Stimulated activated CD8-positive, alpha-beta memory T cell treated with anti-CD3 and anti-CD28 coated beads, Interleukin-7, amount 100 ng/mL, for 48 hours (primary cell): Measurements from ENCODE around the gene NEUROD2.

Experiments used
- DNase-seq, 2 donors: peaks; one replicate each; pipeline ENCODE4 v3.0.0-alpha.2; 2020; ENCODE audit warnings: low read depth in 1 of 2; ENCODE audit errors: extremely low read depth in 1 of 2

NEUROD2 gene

DNA sequence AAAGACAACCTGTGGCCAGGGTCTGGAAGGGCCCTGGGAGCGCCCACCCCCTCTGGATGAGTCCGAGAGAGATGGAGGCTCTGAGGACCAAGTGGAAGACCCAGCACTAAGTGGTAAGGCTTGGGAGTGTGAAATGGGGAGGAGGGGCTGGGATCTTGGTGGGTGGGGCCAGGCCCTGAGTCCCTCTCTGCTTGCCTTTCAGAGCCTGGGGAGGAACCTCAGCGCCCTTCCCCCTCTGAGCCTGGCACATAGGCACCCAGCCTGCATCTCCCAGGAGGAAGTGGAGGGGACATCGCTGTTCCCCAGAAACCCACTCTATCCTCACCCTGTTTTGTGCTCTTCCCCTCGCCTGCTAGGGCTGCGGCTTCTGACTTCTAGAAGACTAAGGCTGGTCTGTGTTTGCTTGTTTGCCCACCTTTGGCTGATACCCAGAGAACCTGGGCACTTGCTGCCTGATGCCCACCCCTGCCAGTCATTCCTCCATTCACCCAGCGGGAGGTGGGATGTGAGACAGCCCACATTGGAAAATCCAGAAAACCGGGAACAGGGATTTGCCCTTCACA is 28.0 kb upstream of the NEUROD2 start:
- DNase-seq: no peak

DNA sequence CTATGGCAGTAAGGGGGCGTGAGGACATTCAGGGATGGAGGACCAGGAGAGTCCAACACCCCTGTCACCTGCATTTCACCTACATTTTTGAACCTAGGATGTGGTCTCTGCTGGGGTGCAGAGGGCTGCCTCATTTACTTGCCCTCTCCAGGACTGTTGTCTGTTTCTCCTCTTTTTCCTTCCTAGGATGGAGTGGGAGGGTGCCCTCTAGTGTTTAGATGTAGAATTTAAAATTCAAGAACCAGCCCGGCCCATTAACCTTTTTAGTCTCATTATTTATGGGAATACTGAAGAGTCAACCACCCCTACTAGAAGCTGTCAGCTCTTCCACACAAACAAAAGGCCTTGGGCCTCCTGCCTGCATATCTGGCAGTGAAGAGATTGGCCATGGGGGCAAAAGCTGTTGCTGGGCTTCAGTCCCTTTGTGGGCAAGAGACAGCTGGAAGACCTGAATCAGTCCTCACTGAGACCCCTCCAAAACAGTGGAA is 26.7 kb upstream of the NEUROD2 start:
- no peak for DNase-seq

DNA sequence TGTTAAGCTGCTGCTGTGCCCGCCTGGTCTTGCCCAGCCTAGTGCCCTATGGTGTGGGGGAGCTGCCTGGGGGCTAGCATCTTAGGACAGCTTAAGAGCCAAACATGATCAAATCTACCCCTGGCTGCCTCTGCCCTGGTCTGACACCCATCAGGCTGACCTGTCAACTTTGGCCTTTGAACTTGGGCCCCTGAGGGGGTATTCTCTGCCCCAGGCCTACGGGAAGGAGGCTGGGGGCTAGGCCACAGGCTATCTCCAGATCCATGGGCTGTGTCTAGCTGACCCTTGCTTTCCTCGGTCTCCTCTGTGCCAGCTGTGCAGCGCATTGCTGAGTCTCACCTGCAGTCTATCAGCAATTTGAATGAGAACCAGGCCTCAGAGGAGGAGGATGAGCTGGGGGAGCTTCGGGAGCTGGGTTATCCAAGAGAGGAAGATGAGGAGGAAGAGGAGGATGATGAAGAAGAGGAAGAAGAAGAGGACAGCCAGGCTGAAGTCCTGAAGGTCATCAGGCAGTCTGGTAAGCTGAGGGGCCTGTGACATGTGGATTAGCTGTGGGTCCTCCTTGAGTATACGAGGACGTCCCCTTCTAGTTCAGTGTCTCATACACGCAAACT is 26.0 kb upstream of the NEUROD2 start:
- no peak for DNase-seq

DNA sequence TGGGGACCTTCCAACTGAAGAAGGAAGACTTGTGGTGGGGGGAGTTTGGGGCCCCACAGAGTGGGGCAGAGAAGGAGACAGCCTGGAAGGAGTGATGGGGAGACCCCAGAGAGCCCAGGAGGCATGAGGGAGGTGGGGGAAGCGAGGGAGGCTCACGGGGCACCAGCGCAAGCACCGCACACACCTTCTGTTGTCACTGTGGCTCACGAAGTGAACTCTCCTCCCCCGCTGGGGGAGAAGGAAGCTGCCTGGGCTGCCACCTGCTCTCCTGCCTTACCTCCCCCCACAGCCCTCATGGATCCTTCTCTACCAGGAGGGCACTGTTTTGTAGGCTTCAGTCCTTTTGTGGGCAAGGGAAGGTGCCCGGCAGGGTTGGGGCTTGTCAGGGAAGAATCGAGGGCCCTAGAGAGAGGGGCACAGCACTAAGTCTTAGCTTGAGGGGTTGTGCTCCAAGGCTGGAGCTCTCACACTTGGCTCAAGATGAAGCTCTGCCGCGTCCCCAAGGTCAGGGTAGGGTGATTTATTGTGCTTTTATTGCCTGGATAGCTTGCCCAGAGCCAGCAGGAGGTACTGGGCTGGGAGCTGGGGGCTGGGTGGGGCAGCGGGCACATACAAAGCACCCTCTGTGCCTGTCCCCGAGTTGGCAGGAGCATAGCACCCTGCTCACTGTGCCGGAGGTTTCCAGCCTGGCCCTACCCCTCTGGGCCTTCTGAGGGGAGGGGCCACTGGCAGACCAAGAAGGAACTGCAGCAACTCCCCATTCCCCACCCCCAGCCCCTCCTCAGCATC is 24.6 kb upstream of the NEUROD2 start:
- no peak for DNase-seq

DNA sequence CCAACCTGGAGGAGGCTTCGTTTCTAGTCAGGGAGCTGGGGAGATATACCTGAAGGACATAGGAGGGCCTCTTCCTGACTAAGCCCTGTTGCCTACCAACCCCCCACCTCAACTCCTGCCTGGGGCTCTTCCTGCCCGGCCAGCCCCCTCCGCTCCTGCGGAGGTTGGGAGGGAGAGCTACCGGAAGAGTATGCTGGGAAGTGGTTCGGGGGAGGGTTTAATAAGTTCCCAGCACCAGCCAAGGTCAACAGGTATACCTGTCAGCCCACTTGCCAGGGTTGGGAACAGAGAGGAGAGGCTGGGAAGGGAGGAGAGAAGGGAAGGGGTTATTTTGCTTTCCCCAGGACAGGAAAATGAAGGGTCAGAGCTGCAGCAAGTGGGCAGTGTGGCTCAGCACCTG is 23.7 kb upstream of the NEUROD2 start:
- DNase-seq: no peak

DNA sequence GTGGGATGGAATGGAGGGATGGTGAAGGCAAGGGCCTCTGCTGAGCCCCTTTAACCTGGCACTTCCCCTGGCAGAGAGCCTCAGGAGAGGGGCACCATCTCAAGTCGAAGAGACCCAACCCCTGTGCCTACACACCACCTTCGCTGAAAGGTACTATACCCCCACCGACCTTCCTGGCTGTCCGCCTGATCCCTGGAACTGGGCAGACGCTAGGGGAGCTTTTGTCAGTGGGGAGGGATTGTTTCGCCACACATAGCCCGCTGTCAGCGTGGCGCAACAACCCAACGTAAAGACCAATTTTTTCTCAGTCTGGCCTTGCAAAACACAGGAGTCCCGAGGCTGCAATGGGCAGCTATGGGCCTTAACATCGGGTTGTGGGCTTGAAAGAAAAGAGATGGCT is 22.2 kb upstream of the NEUROD2 start:
- no peak for DNase-seq

DNA sequence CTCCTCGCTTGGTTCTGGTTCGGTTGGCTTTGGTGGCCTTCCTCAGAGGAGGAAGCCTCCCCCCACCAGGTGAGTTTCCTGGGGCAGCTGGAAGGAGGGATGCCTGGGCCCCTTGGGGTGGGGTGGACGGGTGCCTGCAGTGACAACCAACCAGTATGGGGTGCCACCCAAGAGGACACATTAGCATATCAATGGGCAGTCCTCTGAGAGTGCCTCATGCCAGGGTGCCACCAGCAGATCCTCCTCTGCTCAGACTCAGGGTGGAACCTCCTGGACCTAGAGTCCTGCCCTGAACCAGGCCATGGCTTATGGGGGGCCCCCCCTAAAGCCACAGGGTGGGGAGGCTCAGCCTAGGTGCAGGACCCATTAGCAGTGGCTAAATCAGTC is 21.8 kb upstream of the NEUROD2 start:
- DNase-seq: no peak

DNA sequence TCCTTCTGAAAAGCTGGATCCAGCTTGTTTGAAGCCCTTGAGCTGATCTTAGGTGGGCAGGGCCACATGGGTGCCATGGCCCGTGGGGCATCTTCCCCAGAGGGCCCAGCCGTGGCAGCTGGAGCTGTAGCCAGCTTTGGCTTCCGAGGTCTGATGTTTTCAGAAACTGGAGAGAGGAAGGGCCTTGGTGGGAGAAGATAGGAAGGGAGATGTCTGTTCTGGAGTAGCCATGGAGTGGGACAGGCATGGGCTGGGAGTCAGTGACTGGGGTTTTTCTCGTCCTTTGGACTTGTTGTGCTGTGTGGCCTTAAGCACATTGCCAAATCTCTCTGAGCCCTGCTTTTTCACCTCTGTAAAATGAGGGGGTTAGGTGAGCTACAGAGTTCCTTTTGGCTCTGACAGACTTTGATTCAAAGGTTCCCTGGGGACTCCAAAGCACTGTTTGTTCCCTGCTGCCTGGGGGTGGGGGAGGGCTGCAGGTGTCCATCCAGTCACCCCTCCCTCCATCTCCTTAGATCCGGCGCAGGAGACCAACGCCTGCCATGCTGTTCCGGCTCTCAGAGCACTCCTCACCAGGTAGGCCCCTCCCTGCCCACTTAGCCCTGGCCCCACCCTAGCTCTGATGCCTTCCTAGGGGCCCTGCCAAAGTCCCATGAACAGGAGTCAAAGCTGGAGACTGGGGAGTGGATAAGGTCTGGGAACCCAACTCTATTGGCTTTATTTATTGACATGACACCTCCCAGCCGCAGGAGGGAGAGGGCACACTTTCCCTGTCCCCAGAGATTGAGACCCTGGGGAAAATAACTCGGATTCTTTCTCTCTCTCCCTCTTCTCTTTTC is 21.2 kb upstream of the NEUROD2 start:
- no peak for DNase-seq

DNA sequence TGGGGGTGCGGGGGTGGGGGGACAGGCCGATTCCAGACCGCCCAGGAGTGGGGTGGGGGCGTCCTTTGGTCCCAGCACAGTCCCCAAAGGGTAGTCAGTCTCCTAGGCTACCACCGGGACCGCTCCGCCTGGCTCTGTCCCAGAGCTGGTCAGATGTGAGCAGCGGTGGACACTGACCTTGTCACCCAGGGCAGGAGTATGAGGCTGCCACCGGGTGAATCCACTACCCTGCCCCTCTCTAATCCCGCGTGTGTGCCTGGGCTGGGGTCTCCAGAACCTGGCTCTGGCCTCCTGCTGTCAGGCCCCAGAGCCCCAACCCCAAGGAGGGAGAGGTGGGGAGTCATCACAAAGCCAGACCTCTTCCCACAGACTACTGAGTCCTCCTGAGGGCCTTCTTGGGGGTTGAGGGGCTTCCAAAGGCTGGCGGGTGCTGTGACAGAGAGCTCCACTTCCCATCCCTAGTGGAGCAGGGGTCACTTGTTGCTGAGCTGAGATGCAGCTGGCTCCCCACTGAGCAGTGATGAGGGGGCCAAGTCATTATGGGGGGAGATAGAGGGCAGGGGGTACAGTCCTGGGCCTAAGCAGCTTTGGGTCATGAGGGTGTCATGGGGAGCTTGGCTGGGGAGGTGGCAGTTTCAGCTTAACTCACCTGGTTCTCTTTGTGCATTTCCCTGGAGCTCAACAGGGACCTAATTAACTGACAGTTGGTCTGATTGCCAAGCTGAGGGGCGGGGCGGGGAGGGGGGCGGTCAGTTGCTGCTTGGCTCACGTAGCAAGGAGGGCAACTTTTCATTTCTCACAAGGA is 20.2 kb upstream of the NEUROD2 start:
- no peak for DNase-seq

DNA sequence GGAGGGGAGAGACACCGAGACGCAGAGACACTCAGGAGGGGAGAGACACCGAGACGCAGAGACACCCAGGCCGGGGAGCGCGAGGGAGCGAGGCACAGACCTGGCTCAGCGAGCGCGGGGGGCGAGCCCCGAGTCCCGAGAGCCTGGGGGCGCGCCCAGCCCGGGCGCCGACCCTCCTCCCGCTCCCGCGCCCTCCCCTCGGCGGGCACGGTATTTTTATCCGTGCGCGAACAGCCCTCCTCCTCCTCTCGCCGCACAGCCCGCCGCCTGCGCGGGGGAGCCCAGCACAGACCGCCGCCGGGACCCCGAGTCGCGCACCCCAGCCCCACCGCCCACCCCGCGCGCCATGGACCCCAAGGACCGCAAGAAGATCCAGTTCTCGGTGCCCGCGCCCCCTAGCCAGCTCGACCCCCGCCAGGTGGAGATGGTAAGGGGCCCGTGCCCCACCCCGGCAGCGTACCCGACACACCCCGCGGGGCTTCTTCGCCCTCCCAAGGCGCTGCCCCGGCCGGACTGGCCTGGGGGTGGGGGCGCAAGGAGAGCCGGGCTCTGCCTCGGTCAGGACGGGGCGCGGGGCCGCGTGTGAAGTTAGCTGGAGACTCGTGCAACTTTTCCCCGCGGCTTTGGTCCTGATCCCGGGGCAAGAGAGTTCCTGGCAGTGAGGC is 19.5 kb upstream of the NEUROD2 start:
- no peak for DNase-seq

DNA sequence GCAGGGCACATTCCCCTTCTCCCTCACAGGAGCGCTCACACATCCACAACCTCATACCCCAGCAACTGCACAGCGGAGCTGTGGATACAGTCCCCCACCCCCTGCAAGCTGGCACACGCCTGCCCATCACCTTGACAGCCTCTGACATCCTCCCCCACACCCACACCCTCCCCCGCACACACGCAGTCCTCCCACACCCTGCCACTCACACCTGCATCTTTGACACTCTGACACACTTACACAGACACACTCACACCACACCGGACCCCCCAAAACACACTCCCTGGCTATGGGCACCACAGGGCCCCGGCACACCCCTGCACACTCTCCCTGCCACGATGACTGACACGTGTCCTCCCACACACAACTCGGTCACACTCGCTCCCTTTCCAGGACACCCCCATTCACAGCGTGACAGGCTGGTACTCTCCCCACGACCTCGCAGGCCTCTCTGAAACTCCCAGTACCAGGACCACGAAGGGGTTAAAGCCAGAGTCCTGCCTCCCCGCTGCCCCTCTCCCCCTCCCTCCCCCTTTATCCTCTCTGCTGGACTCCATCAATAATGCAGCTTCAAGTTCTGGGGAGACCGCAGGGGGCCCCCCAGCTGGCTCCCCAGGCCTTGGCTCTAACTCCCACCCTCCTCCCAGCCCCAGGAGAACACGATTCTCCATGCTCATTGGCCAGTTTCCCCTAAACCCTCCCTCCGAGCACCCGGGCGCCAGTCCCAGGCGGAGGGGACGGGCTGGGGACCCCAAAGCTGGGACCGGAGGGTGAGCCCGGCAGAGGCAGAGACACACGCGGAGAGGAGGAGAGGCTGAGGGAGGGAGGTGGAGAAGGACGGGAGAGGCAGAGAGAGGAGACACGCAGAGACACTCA is 18.7 kb upstream of the NEUROD2 start, which contains the start of gene PPP1R1B:
Gene PPP1R1B (plus strand): TSS at position 782 of the 876 bp plus-strand sequence. CDS start 441 bp downstream, outside the sequence.
- no peak for DNase-seq

DNA sequence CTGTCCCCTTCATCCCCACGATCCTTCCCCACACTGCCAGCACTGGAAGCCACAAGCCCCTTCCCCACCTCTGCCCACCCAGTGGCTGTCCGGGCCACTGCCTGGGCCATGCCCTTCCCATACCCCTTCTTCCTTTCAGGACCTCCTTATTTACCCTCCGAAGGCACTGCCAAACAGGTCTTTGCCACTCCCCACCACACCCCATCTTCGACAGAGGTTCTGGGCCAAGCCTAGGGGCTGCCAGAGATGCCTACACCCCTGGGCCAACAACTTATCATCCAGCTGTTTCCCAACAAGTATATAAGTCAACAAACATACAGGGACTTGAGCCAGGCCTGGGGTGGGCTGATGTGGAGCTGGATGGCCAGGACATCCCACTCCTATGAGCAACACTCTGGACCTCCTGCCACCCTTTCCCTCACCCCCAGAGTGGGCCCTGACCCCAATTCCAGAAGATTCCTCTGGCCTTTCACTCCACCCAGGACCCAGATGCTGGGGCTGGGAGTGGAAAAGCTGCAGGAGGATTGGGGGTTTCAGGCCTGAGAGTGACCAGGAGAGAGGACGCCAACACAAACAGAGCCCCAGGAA is 17.6 kb upstream of the NEUROD2 start:
- DNase-seq: no peak

DNA sequence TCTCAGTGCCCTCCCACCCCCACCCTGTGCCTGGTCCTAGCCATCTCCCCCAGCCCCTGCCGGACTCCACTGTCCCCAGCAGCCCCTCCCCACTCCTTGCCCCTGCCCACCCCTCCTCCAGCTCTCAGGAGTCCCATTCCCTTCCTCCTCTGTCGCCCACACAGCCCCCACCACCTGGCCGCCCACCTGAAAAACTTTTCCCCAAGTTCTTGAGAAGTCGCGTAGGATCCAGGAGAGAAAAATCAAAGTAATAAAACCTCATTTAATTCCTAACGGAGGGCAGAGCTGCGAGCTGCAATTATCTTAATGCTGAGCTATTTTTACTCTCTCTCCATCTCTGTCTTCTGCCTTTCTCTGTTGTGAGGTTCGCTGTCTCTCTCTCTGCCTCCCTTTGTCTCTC is 16.6 kb upstream of the NEUROD2 start:
- DNase-seq: no peak

DNA sequence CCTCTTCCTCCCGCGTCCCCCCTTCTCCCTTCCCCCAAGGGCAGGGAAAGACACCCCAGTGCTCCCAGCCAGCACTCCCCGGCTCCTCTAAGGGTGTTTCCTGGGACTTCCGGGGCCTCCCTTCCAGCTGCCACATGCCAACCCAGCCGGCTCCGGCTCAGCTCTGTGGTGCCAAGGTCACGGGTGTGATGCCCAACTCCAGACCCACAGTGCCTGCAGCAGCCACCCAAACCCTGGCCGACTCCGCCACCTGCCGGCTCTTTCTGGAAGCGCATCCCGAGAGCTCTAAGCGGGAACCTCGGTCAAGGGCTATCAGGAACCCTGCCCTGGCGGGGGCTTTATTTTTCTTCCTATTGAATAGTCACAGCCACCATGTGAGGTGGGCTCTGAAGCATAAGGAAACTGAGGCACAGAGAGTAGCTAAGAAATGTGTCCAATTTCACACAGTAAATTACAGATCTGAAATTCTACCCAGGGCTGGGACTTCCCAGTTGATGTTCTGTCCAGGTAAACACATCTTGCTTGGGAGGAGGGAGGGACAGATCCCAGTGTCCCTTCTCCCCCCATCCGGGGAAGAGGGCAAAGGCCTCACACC is 15.7 kb upstream of the NEUROD2 start:
- DNase-seq: peak; percentile 63 to 82

DNA sequence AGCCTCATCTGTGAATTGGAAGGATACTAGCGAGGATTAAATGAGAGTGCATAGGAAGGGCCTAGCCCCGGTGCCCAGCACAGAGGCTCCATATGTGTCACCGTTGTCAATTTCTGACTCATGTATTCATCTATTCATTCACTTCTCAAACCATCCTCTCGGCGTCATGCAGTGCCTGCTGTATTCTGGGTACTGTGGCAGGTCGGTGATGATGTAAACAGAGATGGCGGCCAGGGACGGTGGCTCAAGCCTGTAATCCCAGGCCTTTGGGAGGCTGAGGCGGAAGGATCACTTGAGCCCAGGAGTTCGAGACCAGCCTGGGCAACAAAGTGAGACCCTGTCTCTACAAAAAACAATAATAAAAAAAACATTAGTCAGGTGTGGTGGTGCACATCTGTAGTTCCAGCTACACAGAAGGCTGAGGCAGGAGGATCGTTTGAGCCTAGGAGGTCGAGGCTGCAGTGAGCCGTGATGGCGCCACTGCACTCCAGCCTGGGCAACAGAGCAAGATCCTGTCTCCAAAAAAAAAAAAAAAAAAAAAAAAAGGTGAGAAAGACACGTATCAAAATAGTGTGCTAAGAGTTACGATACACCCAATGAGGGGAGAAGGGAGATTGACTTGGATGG is 14.8 kb upstream of the NEUROD2 start:
- peak; percentile 29 to 45 for DNase-seq

DNA sequence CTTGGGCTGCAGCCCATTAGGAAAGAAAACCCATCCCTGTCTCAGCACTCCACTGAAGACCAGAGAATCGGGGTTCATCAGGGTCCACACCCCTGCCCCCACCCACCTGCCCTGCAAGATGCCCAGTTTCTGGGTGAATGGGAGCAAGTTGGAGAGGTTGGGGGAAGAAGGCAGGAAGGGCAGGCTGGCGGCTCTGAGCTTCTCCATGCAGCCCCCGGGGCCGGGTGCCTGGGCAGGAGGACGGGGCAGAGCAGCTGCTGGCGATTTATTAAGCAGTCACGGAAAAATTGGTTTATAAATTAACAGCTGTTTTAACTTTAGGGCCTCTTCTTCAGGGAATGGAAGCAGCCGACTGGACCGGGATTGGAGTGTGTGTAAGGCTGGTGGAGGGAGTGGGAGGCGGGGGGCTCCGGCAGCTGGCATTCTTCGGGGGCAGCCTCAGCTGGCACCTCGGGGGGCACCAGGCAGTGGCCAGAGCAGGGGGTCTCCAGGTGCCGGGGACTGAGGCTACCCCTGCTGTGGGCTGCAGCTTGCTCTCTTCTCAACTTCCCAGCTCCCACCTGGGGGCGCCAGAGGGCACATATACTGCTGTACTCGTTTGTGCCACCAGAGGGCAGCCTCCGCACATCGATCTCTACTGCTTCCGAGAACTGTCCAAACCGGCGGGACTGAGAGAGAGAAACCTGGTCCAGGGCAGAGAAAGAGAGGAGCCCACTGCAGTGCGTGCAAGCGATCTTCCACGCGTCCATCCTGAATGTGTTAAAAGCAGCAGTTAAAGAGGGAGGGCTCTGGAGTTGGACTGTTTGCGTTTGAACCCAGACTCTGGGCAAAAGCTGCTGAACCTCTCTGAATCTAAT is 14.0 kb upstream of the NEUROD2 start:
- peak; percentile 66 to 72 for DNase-seq

DNA sequence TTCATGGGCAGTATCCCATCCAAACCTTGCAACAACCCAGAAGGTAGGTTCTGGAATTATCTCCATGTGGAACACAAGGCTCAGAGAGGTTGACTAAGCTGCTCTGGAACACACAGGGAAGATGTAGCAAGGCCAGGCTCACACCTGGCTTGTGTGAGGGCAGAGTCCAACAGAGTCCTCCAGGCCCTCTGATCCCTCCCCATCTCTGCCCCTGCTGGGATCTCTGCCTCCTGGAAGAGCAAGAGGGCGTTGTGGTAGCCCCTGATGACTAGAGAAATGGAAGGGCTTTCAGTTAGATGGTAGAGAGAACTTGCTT is 12.0 kb upstream of the NEUROD2 start:
- no peak for DNase-seq
